Measurements from ENCODE around the gene GPC6.

Gene GPC6

DNA sequence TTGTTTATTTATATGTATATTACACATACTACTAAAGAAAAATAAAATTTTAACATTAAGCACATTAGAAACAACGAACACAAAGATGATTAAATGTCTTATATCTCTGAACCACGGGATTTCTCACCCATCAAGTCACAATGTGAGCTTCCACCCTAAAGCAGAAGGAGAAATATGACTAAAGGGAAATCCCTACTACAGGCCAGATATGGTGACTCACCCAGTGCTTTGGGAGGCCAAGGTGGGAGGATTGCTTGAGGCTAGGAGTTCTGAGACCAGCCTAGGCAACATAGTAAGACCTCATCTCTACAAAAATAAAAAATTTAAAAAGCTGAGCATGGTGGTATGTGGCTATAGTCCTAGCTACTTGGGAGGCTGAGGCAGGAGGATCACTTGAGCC lies 1228.3 kb downstream of the GPC6 start:
- Histone ChIP-seq H3K27ac (ENCODE audit: low read length) (no peak overlapping the region), H3K27me3 (replicated peaks; ENCODE audit: insufficient read depth, low read length) (no peaks in the 10 kb centered on the region), H3K4me2 (ENCODE audit: low read depth, low read length) (no peak overlapping the region), H3K4me1 (ENCODE audit: low read length) (no peaks in the 10 kb centered on the region), H2AFZ (ENCODE audit: low read length) (no peak overlapping the region), H3K9me3 (replicated peaks; ENCODE audit: insufficient read depth, low read length) (no peaks in the 10 kb centered on the region), H3K9ac (ENCODE audit: low read length) (no peak overlapping the region), H3K4me3 (ENCODE audit: low read length) (no peak overlapping the region), H3K9me2 (replicated peaks; ENCODE audit: insufficient read depth, low read length) (no peaks in the 10 kb centered on the region), H3K79me2 (ENCODE audit: low read length) (no peaks in the 10 kb centered on the region), H3F3A (ENCODE audit: insufficient read depth, low read length) (no peaks in the 10 kb centered on the region), H4K20me1 (ENCODE audit: insufficient read depth, low read length) (no peaks in the 10 kb centered on the region), H3K36me3 (replicated peaks; ENCODE audit: insufficient read depth, low read length) (no peaks in the 10 kb centered on the region)
- TF ChIP-seq, protein P1, sequence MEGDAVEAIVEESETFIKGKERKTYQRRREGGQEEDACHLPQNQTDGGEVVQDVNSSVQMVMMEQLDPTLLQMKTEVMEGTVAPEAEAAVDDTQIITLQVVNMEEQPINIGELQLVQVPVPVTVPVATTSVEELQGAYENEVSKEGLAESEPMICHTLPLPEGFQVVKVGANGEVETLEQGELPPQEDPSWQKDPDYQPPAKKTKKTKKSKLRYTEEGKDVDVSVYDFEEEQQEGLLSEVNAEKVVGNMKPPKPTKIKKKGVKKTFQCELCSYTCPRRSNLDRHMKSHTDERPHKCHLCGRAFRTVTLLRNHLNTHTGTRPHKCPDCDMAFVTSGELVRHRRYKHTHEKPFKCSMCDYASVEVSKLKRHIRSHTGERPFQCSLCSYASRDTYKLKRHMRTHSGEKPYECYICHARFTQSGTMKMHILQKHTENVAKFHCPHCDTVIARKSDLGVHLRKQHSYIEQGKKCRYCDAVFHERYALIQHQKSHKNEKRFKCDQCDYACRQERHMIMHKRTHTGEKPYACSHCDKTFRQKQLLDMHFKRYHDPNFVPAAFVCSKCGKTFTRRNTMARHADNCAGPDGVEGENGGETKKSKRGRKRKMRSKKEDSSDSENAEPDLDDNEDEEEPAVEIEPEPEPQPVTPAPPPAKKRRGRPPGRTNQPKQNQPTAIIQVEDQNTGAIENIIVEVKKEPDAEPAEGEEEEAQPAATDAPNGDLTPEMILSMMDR (IDR thresholded peaks at IDR 0.05; ENCODE audit: low read length) = no peak
- no peak for TF ChIP-seq EZH2 (optimal IDR thresholded peaks at IDR 0.05; ENCODE audit: low read depth, low read length)
- TF ChIP-seq EZH2phosphoT487 (IDR thresholded peaks at IDR 0.05; ENCODE audit: low read length) = no peak
- no peak for DNase-seq

DNA sequence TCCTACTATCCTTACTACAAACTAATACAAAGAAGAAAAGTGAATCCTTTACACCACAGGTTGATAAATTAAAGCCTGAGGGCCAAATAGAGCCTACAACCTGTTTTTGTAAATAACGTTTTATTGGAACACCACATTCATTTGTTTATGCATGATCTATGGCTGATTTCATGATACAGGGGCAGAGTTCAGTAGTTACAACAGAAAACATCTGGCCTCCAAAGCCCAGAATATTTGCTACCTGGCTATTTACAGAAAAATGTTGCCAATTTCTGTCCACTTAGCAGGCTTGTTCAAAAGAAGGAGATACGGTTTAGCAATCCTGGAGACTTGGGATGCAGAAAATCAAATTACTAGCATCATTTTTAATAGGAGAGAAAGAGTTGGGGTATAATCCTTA lies 1228.8 kb downstream of the GPC6 start:
- H3K79me2 ChIP-seq (ENCODE audit: low read length) = no peaks in the 10 kb centered on the region
- no peak for TF ChIP-seq EZH2 (optimal IDR thresholded peaks at IDR 0.05; ENCODE audit: low read depth, low read length)
- TF ChIP-seq, protein P1 (IDR thresholded peaks at IDR 0.05; ENCODE audit: low read length) = no peak
- DNase-seq = no peak

More for the DNA sequence above, 1228.8 kb downstream of the GPC6 start:
- H2AFZ ChIP-seq (ENCODE audit: low read length) = no peak overlapping the region
- no peaks in the 10 kb centered on the region for H3K9me2 ChIP-seq (replicated peaks; ENCODE audit: insufficient read depth, low read length)
- no peak overlapping the region for H3K4me3 ChIP-seq (ENCODE audit: low read length)
- H3K9me3 ChIP-seq (replicated peaks; ENCODE audit: insufficient read depth, low read length) = no peaks in the 10 kb centered on the region
- no peaks in the 10 kb centered on the region for H4K20me1 ChIP-seq (ENCODE audit: insufficient read depth, low read length)
- no peaks in the 10 kb centered on the region for H3K4me1 ChIP-seq (ENCODE audit: low read length)
- no peak overlapping the region for H3K27ac ChIP-seq (ENCODE audit: low read length)
- no peaks in the 10 kb centered on the region for H3F3A ChIP-seq (ENCODE audit: insufficient read depth, low read length)
- H3K27me3 ChIP-seq (replicated peaks; ENCODE audit: insufficient read depth, low read length) = no peaks in the 10 kb centered on the region
- H3K36me3 ChIP-seq (replicated peaks; ENCODE audit: insufficient read depth, low read length) = no peaks in the 10 kb centered on the region
- H3K9ac ChIP-seq (ENCODE audit: low read length) = no peak overlapping the region
- no peak overlapping the region for H3K4me2 ChIP-seq (ENCODE audit: low read depth, low read length)
